Activated effector memory CD4-positive, alpha-beta T cell treated with Interleukin-2 at 50 U/mL for 16 hours (primary cell): ENCODE results near the gene CD48.
"Not testable (repeated sequence)": the region's sequence is repeated elsewhere in the genome, so short reads cannot be mapped to it uniquely, and the experiment has no call there.

Experiments used
- DNase-seq: peaks from one replicate; pipeline ENCODE4 v3.0.0-alpha.2; 2020

The CD48 gene

DNA sequence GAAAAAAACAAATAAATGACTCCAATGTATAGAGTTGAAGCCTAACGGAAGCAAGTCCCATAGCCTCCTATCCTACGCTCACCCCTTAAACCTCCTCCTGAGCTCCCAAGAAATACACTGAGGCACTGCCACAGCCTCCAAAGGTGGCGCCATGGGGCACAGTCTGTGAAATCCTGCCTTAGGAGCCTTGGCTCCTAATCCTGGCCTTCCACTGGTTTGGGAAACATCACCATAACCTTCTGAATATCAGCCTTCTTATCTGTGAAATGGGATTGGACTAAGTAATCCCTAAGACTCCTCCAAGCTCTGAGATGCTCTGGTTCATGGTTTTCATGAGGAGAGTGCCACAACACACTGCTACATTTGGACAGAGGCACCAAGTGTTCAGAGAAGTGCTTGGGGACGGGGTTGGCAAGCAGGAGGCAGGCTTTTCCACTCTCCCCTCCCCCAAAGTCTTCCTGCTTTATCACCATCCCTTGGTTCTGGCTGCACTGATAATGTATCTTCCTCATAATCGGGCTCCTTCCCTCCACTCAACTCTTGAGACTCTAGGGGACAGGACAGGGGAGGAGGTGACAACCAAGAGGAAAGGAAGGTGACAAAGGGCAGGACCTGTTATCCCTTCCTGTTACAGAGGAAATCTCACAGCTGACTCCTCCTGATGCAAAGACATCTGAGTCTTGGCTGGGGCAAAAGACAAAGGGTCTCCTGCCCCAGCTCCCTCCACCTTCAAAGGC is 30.2 kb upstream of the CD48 start:
- DNase-seq: no peak

DNA sequence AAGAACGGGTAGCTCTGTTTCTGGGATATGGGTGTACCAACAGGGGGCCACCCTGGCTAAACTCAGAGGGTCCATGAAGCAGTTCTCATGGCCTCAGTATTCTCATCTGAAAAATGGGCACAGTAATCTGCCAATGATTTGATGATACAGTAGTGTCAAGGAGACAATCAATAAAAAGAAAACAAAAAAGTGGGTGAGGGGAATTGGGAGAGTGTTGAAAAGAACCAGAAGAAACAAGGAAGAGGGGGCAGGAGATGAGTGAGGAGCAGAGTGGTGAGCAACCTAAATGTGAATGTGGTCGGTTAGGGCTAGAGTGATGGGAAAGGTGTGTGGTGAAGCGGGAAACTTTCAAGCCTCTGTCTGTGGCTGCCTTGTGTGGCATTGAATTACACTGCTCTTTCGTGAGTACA is 29.5 kb upstream of the CD48 start:
- no peak for DNase-seq

DNA sequence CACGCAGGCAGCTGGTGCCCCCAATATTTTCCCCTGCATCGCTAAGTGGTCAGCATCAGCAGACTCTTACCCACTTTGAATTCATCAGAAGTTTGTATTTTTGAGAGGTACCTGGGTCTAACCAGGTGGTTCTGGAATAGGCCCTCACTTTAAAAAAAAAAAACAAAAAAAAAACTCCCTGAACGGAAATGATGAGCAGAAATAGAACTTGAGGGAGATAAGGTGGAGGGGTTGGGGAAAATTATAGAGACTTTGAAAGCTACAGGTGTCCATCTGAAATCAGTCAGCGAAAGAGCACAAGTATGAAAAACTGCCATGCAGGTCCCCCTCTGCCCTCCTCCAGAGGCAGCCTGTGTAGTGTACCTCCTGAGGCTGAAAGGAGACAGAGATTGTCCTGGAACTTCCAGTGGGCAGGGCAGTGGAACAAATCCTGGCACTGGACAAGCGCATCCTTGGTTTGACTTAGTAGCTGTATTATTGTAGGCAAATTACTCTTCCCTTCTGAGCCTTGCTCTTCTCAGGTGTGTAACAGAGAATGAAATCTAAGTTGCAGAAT is 28.6 kb upstream of the CD48 start:
- DNase-seq: no peak

DNA sequence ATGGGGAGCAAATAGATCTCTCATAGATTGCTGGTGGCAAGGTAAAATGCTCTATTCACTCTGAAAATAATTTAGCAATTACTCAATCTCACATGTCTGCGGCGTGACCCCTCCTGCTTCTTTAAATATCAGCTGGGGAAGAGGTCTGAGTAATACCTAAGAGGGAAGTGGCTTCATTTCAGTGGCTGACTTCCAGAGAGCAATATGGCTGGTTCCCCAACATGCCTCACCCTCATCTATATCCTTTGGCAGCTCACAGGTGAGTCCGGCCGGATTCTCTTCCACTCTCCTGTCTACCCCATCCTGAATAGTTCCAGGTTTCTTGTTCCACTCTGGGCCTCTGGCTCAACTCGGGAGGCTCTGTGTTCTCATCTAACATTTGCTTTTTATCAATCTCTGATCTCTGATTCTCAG is 27.5 kb upstream of the CD48 start, which contains the start of gene SLAMF7:
SLAMF7 (plus strand) TSS at position 150 of the 414 bp plus-strand sequence; CDS start at position 205, 55 bp downstream.
- no peak for DNase-seq

DNA sequence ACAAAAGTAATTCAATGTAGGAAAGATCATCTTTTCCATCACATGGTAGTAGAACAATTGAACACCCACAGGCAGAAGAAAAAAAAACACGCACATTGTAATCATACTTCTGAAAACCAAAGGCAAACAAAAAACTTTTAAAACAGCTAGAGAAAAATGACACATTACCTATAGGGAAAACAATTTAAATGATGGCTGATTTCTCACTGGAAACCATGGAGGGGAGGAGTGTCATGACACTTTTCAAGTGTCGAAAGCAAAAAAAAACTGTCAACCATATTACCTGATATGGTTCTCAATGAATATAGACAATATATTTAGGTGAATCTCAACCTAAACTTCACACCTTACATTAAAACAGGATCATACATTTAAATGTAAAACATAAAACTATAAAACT is 26.6 kb upstream of the CD48 start:
- no peak for DNase-seq

DNA sequence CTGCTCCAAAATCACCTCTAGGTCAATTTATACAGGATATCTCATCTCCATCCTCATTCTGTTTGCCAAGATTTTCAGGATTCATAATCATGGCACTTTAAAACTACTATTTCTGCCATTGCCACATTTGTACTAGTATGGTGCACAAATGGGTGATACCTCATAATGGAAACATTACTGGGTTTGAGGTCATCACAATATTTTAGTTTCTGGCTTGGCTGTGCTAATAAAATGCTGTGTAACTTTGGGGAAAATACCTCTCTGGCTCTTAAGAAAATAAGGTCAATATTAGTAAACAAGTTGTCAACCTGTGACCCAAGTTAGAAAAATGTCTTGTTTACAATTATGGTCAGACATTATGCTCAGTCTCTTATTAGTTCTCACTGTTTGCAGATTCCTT is 22.7 kb upstream of the CD48 start:
- DNase-seq: no peak

DNA sequence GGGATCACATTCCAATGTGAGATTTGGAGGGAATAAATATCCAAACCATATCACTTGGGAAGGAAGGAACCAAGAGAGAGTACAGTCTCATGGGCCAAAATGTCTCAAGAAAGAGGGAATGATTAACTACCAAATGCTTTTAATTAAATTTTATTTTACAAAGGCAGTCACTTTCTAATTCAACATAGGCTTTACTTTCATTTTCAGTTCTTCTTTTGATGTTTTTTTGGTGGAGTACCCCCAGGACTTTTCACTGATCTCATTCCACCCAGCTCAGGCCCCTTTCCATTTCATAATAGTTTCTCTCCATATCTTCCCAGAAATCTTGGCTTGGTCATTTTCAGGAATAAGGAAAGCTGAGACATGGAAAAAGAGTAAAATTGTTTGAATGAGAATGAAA is 22.3 kb upstream of the CD48 start:
- no peak for DNase-seq

DNA sequence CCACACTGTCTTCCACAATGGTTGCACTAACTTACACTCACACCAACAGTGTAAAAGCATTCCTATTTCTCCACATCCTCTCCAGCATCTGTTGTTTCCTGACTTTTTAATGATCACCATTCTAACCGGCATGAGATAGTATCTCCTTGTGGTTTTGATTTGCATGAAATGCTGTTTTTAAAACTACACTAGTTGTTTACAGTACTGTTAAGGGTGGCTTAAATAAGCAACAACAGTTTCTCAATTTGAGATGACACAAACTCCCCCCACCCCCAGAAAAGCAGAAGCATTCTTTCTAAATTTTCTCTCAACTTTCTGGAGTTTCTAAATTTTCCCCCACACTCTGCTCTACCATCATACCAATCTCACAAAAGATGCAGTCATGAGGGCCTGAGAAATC is 20.4 kb upstream of the CD48 start:
- DNase-seq: no peak

DNA sequence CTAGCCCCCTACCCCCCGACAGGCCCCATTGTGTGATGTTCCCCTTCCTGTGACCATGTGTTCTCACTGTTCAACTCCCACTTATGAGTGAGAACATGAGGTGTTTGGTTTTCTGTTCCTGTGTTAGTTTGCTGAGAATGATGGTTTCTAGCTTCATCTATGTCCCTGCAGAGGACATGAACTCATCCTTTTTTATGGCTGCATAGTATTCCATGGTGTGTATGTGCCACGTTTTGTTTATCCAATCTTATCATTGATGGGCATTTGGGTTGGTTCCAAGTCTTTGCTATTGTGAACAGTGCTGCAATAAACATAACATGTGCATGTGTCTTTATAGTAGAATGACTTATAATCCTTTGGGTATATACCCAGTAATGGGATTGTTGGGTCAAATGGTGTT is 19.9 kb upstream of the CD48 start:
- DNase-seq: not testable (repeated sequence)

DNA sequence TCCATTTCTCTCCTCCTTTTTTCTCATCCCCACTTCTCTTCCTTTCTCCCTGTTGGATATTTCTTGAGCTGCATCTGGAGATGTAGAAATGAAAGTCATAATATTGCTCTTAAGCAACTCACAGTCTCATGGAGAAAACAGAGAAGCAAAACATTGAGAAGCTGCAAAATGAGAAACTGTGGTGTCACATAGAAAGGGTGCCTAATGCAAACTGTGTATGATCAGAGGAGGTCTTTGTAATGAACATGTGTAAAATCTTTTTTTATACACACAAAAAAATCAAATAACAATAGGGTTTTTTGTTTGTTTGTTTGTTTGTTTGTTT is 15.7 kb upstream of the CD48 start:
- DNase-seq: no peak

DNA sequence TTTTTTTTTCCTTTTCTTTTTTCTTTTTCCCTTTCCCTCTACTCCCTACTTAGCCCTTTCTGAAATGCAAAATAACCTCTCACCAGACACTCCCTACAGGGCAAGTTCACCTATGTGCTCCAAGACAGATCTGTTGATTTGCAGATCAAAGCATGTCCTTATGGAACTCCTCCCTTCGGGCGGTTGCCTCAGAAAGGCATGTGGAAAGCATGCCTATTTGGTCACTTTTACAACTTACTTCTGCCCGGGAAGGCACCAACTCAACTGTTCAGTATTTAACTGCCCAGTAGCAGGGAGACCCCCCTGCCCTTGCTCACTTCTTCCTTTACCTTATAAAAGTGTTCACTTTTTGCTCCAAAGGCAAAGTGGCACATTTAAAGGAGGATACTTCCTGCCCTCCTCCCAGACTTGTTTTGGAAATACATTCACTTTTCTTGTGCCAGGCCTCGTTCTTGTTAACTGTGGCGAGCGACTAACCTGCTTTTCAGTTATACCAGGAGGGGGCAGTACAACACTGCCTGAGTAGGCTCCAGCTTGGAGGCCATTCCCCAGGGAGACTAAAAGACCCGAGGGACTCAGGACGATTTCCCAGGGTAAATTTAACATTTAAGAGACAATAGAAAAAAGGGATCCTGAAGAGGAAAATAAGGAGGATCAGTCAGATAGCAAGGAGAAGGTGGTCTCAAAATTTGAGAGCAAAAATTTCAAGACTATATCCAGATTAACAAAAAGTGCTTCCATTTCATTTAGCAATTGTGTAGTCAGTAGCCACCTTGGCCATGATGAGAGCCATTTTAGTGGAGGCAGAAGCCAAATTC is 15.1 kb upstream of the CD48 start:
- DNase-seq: peak; percentile 30

DNA sequence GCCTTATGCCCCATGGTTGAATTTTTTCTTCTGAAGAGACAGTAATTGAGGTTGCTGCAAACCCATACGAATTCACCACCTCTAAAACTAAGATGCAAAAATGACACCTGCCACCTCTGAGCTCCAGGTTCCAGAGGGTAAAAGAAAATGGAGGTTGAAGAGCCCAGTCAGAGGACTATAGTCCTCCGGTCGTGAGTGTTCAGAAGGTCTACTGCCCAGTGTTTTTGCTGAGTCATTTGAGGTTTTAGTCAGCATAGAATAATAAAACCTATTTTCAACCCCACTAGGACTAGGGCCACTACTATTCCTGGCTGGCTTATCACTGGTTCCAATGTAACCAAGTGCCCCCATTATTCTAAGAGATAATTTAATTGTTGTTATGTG is 14.5 kb upstream of the CD48 start:
- no peak for DNase-seq

DNA sequence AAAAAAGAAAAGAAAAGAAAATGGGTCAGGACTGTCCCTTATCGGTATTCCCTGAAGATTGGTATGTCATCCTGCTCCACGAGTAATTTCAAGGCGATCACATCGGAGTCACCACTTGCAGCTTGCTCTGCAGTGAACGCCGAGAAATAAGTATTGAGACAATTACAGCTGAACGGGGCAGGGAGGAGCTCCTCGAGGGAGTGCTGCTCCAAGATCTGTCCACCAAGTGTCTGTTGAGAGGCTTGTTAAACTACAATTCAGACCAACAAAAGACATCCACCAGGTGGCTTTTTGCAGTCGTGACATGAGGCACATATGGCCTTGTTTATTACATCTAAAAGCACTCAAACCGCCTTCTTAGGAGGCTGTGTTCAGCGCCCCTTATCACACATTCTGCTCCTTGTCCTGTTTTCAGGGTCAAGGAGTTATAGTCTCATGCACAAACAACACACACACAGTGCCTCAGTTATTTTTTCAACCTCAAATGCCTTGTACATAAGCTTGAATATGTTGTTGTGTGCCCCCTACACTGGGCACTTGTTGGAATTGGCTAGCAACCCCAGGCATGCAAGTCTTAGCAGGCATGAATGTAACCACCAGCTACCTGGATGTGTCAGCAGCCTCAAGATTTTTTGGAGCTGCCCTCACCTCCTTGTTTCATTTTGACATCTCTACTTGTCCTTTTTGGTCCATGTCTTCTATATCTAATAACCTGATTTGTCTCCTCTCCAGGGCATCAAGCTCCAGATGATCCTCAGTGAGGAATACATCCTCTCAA is 13.0 kb upstream of the CD48 start:
- DNase-seq: no peak

DNA sequence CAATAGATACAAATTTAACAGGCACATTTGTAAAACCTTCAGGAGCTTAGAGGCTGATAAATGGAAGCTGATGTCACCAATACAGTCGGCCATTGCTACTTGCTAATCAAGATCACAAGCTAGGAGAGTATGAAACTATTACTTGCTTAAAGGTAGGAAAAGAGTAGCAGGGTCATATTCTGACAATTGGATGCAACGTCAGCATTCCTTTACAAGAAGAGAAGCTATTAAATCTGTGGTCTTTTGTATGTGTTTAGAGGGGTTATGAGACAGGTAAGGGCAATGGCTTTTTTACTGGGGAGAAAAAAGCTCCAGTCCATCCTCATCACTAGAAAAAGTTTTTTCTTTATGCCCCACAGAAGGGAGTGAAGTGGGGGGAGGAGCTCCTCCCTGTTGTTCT is 11.7 kb upstream of the CD48 start:
- DNase-seq: no peak

DNA sequence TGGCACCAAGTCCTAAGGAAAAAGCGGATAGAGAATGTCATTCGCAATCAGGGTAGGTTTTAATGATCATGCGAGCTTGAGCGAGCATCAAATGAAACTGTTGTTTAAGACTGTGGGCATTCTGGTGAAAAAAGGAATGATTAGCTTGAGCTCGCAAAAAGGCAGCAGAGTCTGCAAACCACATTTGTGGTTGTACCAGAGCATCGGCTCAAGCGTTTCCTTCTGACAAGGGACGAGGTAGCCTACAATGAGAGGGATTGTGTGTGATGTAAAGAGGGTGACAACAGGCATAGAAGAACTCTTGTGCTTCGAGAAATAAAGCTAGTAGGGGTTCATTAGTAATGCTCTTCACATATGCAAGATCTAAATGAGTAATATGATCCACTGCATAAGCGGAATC is 11.1 kb upstream of the CD48 start:
- no peak for DNase-seq

DNA sequence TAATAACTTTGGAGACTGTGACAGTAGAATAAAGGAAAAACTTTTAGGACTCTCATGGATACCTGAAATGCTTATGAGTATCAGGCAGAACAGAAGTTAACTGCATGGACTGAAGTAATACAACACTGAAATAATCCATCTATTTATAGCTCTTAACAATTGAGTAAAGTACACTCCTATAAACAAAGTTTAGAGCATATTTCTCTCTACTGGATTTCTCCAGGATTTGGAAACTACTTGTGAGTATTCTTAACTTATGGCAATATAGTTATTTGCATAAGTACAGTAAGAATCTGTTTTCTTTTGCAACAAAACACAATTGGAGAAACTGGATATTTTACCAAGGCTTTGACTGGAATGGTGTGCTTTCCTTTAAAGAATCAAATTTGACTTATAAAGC is 9.9 kb upstream of the CD48 start:
- no peak for DNase-seq

DNA sequence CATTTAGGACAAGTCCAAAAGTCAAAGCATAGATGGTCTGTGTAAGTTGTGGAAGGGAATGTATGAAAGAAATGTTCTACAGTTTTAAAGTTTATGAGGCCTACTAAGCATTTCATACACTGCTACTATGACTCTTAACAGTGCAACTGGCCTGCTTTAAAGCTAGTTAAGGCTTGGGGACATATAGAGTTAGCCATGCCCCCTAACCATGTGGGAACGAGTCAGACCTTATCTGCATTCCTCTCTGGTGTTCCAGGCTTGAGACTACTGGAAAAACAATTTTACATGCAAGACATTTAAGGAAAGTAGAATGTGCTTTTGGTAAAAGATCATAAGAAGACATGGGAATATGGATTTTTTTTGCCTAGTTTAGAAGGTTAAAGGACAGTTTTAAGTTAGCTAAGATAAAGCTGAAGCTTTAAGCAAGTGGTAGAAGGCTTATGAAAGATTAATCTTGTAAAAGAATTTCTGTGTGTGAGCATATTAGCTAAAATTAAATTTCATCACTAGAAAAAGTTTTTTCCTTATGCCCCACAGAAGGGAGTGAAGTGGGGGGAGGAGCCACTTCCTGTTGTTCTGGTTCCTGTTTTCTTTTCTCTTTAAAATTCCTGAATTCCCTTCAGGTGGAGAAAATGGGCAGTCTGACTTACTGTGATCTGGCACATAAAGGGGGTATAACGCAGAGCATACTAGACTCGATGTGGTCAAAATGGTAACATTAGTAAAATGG is 8.9 kb upstream of the CD48 start:
- no peak for DNase-seq

DNA sequence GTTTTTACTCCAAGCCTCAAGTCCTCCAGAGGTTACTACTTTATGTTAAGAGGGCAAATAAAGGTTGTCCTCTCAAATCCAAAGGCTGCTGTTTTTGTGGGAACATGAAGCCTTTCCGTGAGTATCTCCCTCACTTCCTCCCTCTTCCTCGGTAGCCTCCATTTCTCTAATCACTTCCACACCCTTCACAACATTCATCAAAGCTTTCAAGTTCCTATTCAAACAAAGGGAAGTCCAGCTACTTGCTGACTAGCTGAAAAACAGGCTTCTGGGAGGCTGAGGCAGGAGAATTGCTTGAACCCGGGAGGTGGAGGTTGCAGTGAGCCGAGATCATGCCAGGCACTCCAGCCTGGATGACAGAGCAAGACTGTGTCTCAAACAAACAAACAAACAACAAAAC is 6.6 kb upstream of the CD48 start:
- DNase-seq: no peak

DNA sequence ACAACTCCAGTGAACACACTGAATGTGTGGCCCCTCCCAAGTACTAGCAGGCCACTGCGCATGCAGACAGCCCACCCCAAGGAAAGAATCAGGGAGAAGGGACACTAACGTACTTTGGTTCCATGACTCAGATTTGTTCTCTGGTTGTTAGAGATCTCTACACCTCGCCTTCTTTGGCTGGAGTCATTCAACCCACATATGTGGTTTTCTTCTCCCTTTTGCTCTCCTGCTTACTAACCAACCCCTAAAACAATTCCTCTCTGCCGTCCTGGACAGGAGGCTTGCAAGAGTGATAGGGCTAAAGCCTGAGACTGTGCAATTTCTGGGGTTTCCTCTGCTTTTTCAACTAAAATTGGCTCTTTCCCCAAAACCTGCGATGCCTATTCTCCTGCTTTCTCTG is 5.7 kb upstream of the CD48 start:
- DNase-seq: no peak

DNA sequence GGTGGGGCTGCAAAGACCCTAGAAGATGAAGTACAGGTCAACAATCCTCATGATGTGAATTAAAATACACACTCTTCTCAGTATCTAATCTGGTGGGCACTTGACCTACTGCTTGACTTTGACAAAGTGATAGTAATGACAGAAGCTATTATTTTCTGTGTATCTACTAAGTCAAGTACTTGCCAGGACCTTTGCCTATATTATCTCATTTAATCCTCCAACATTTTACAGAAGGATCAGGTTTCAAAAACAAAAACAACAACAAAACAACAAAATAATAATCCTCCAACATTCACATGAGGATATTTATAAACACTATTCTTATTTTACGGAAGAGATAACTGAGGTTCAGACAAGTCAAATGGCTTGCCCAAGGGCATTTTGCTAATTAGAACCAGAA is 4.4 kb upstream of the CD48 start:
- DNase-seq: no peak

DNA sequence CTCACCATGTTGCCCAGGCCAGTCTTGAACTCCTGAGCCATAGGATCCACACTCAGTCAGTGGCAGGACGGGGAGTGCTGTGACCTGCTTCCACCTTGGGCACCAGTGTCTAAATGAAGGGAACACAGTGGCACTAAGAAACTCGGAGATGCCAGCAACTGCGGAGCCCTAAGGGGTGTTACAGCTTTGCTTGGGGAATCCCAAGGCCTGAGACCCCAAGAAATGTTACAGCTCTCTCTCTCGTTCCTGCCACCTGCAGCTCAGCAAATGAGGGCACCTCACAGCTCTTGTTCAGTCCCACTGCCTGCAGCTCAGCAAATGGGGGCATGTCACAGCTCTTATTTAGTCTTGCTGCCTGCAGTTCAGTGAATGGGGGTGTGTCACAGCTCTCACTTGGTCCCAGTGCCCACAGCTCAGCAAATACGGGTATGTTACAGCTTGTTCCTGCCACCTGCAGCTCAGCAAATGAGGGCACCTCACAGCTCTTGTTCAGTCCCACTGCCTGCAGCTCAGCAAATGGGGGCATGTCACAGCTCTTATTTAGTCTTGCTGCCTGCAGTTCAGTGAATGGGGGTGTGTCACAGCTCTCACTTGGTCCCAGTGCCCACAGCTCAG is 2.5 kb upstream of the CD48 start:
- DNase-seq: not testable (repeated sequence)

DNA sequence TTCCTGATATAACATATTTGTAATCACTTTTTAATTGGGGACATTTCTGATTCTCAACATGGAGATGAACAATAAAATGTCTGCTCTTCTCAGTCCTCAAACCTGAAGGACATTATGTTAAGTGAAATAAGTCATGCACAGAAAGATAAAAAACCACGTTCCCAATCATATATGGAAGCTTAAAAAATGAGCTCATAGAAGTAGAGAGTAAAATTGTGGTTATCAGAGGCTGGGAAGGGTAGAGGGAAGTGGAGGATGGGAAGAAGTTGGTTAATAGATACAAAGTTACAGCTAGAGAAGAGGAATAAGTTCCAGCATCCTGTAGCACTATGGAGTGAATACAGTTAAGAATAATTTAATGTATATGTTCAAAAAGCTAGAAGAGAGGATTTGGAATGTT is 1.5 kb upstream of the CD48 start:
- no peak for DNase-seq
